HepG2 (cell line): ENCODE measurements around the gene TTLL8. TPM values are rescaled to one million over a fixed set of nuclear protein-coding genes. Genes with fewer than 3 reads are reported as not detected.

Experiments
- ARID2 ChIP-seq: sonication (generic); formaldehyde crosslinking; IDR thresholded peaks from 2 replicates; pipeline ENCODE4 v1.8.1; 2022; ENCODE audit warnings: mild to moderate bottlenecking, missing genetic modification reagents, borderline replicate concordance
- ARNT2 ChIP-seq: sonication (generic); formaldehyde crosslinking; IDR thresholded peaks from 2 replicates; pipeline ENCODE4 v1.8.0; 2022; ENCODE audit warnings: mild to moderate bottlenecking, low read depth, missing genetic modification reagents, moderate library complexity
- BORCS8-MEF2B ChIP-seq: sonication (generic); formaldehyde crosslinking; IDR thresholded peaks from 2 replicates; pipeline ENCODE4 v1.8.0; 2022; ENCODE audit warnings: mild to moderate bottlenecking, missing genetic modification reagents
- CBX2 ChIP-seq, 2 experiments: fragments of 200-600 bp in 1 of 2; sonication (generic); formaldehyde crosslinking in 1 of 2; IDR thresholded peaks; 2 replicates each; pipeline versions ENCODE4 v1.7.0 to v1.8.1; 2018 to 2022; ENCODE audit warnings: low read depth in 2 of 2, low read length in 1 of 2, mild to moderate bottlenecking in 1 of 2, missing genetic modification reagents in 1 of 2
- ELF4 ChIP-seq: sonication (generic); formaldehyde crosslinking; IDR thresholded peaks from 2 replicates; pipeline ENCODE4 v1.5.0; 2020; ENCODE audit warnings: missing genetic modification reagents, mild to moderate bottlenecking, moderate library complexity, borderline replicate concordance
- ERF ChIP-seq: IDR thresholded peaks from 2 replicates; pipeline ENCODE4 v1.6.1; 2018; ENCODE audit warnings: missing biosample characterization, missing genetic modification reagents
- FLYWCH1 ChIP-seq: sonication (generic); formaldehyde crosslinking; IDR thresholded peaks from 2 replicates; pipeline ENCODE4 v1.8.1; 2023; ENCODE audit warnings: mild to moderate bottlenecking, missing genetic modification reagents
- GABPB1 ChIP-seq: IDR thresholded peaks from 2 replicates; pipeline ENCODE4 v1.6.1; 2016; ENCODE audit warnings: mild to moderate bottlenecking, missing genetic modification reagents, moderate library complexity, missing compliant biosample characterization
- GZF1 ChIP-seq: sonication (generic); formaldehyde crosslinking; IDR thresholded peaks from 2 replicates; pipeline ENCODE4 v1.5.1; 2020; ENCODE audit warnings: mild to moderate bottlenecking, missing genetic modification reagents
- JDP2 ChIP-seq: sonication (generic); formaldehyde crosslinking; IDR thresholded peaks from 2 replicates; pipeline ENCODE4 v1.8.1; 2022; ENCODE audit warnings: missing genetic modification reagents, borderline replicate concordance
- MIER3 ChIP-seq: IDR thresholded peaks from 2 replicates; pipeline ENCODE4 v1.6.1; 2016; ENCODE audit warnings: missing compliant biosample characterization, borderline replicate concordance
- MYC ChIP-seq: sonication (generic); formaldehyde crosslinking; IDR thresholded peaks from 2 replicates; pipeline ENCODE4 v1.9.0; 2021; ENCODE audit warnings: missing genetic modification reagents, borderline replicate concordance
- MYNN ChIP-seq: sonication (generic); formaldehyde crosslinking; IDR thresholded peaks from 2 replicates; pipeline ENCODE4 v1.4.0; 2020; ENCODE audit warnings: mild to moderate bottlenecking, low read depth, missing genetic modification reagents
- NR2F6 ChIP-seq, 2 experiments: IDR thresholded peaks; 2 replicates each; pipeline ENCODE4 v1.6.1; 2016; ENCODE audit warnings: antibody characterized with exemption in 1 of 2, mild to moderate bottlenecking in 1 of 2
- SAFB2 ChIP-seq: sonication (generic); formaldehyde crosslinking; IDR thresholded peaks from 2 replicates; pipeline ENCODE4 v1.5.1; 2020; ENCODE audit warnings: missing genetic modification reagents, low read depth, mild to moderate bottlenecking, borderline replicate concordance
- SMAD3 ChIP-seq: sonication (generic); formaldehyde crosslinking; IDR thresholded peaks from 2 replicates; pipeline ENCODE4 v1.4.0; 2020; ENCODE audit warnings: missing genetic modification reagents
- SNAPC2 ChIP-seq: sonication (generic); formaldehyde crosslinking; IDR thresholded peaks from 2 replicates; pipeline ENCODE4 v1.8.1; 2022; ENCODE audit warnings: mild to moderate bottlenecking, missing genetic modification reagents
- SRSF4 ChIP-seq: fragments of 200-400 bp; formaldehyde crosslinking; IDR thresholded peaks from one replicate; pipeline ENCODE4 v1.6.1; 2018; ENCODE audit warnings: mild to moderate bottlenecking, low read depth, low read length, moderate library complexity; ENCODE audit not compliant: poor library complexity, severe bottlenecking
- ZBTB14 ChIP-seq: sonication (generic); formaldehyde crosslinking; IDR thresholded peaks from 2 replicates; pipeline ENCODE4 v1.4.0; 2020; ENCODE audit warnings: missing genetic modification reagents
- ZFP37 ChIP-seq: sonication (generic); formaldehyde crosslinking; IDR thresholded peaks from 2 replicates; pipeline ENCODE4 v1.4.0; 2020; ENCODE audit warnings: missing genetic modification reagents, borderline replicate concordance
- ZFYVE20 ChIP-seq: sonication (generic); formaldehyde crosslinking; IDR thresholded peaks from 2 replicates; pipeline ENCODE4 v1.8.0; 2023; ENCODE audit warnings: low read depth, mild to moderate bottlenecking, moderate library complexity, missing genetic modification reagents, borderline replicate concordance
- ZNF18 ChIP-seq: sonication (generic); formaldehyde crosslinking; IDR thresholded peaks from 2 replicates; pipeline ENCODE4 v1.8.0; 2022; ENCODE audit warnings: mild to moderate bottlenecking, missing genetic modification reagents; ENCODE audit not compliant: insufficient replicate concordance
- ZNF329 ChIP-seq: sonication (generic); formaldehyde crosslinking; IDR thresholded peaks from 2 replicates; pipeline ENCODE4 v1.9.0; 2021; ENCODE audit warnings: low read depth, mild to moderate bottlenecking, missing genetic modification reagents
- ZNF350 ChIP-seq: sonication (generic); formaldehyde crosslinking; IDR thresholded peaks from 2 replicates; pipeline ENCODE4 v1.4.0; 2020; ENCODE audit warnings: mild to moderate bottlenecking, low read depth, missing genetic modification reagents, borderline replicate concordance
- ZNF383 ChIP-seq: sonication (generic); formaldehyde crosslinking; IDR thresholded peaks from 2 replicates; pipeline ENCODE4 v1.4.0; 2020; ENCODE audit warnings: missing genetic modification reagents, mild to moderate bottlenecking, borderline replicate concordance
- polyA plus RNA-seq, 8 experiments: library from polyadenylated mRNA; depleted of rRNA in 3 of 8; stranded (reverse) in 7 of 8; unstranded in 1 of 8; fragments of >200 nt; fragmentation: Illumina TruSeq in 4 of 8; extraction: Trizol in 4 of 8; gene quantifications; 2 replicates each; pipeline versions ENCODE4 v1.2.1 to v1.2.3, GENCODE V29; 2011 to 2016; ENCODE audit warnings: low read depth in 4 of 8, missing spikeins in 1 of 8, mixed read lengths in 1 of 8; ENCODE audit not compliant: insufficient read depth in 1 of 8
- total RNA-seq, 5 experiments: library from RNA; depleted of rRNA; stranded (reverse); fragments of >200 nt; fragmentation: Illumina TruSeq; extraction: Trizol; gene quantifications; 2 replicates each; pipeline ENCODE4 v1.2.3, GENCODE V29; 2016; ENCODE audit warnings: low read depth in 1 of 5
- TF ChIP-seq, protein P1 (sequence below): sonication (generic); formaldehyde crosslinking; IDR thresholded peaks from 2 replicates; pipeline ENCODE4 v1.8.0; 2022; ENCODE audit warnings: missing genetic modification reagents, mild to moderate bottlenecking, borderline replicate concordance

The TTLL8 gene
- total and polyA plus RNA-seq, 2 of the 13 experiments (the other 11 are each of a cell fraction or from before 2014, with no cell fraction given): not detected

DNA sequence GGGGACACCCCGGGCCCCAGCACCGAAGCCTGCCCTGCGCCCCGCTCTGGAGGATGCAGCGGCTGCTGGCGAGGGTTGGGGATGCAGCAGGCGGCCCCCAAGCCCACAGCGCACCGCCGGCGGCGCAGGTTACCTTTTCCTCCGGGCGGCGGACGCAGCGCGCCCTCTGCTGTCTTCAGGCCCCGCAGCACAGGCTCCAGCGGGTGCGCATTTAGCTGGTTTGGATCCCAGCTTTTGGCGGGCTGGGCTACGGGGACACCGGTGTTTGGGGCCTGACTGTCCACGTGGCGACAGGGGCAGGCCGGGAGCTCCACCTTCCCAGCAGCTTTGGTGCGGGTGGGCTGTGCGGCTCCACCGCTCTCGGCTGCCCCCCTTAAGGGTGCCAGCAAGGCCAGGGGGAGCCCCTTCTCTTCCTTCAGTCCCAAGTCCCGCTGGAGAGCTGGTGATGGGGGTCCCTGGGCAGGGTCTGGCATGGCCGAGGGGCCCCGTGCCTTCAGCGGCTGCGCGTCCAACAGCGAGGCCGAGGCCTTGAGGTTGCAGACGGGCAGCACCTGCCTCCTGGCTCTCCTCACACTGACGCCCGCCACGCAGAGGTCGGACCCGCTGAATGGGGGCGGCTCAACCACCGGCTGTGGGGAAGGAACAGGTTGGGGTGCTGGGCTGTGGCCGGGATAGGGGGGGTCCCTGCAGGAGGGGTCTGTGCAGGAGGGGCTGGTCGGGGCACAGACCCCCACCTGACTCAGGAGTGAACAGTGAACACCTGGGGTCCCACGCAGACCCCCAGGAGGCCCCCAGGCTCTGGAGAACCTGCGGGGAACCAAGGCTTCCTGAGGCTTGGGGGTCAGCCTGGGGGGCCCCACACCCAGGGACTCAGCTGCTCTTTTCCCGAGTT is 27.6 kb downstream of the TTLL8 start (continued):
- TF ChIP-seq JDP2 (CRISPR knock-in tag): no peak
- TF ChIP-seq MIER3 (CRISPR knock-in tag): no peak
- no peak for TF ChIP-seq ZNF329 (CRISPR knock-in tag)
- no peak for TF ChIP-seq NR2F6 (IDR thresholded peaks at IDR 0.05)
- TF ChIP-seq NR2F6 (CRISPR knock-in tag; IDR thresholded peaks at IDR 0.05): no peak
- TF ChIP-seq ERF (CRISPR knock-in tag): no peak
- no peak; the same call in 1 of the 2 replicates for TF ChIP-seq ZNF350
- no peak for TF ChIP-seq MYNN (CRISPR knock-in tag)
- no peak for TF ChIP-seq ZBTB14
- TF ChIP-seq MYC: no peak
- TF ChIP-seq SMAD3 (CRISPR knock-in tag): no peak
- TF ChIP-seq GZF1: no peak
- TF ChIP-seq BORCS8-MEF2B: 0 out of 2 replicates have a peak, but pooled peaks have one; percentile 30
- TF ChIP-seq CBX2 (IDR thresholded peaks at IDR 0.05; ENCODE audit: low read depth, low read length): no peak
- TF ChIP-seq CBX2 (CRISPR knock-in tag; IDR thresholded peaks at IDR 0.05; ENCODE audit: low read depth): no peak
- TF ChIP-seq ARNT2 (CRISPR knock-in tag): peak; percentile 76
- TF ChIP-seq FLYWCH1 (CRISPR knock-in tag): no peak
- no peak for TF ChIP-seq SNAPC2
- TF ChIP-seq ZNF18 (CRISPR knock-in tag): no peak
- peak; percentile 44; the same call in 1 of the 2 replicates for TF ChIP-seq GABPB1 (CRISPR knock-in tag)
- TF ChIP-seq ARID2 (CRISPR knock-in tag): no peak
- TF ChIP-seq SAFB2 (CRISPR knock-in tag): no peak
- TF ChIP-seq, protein P1, sequence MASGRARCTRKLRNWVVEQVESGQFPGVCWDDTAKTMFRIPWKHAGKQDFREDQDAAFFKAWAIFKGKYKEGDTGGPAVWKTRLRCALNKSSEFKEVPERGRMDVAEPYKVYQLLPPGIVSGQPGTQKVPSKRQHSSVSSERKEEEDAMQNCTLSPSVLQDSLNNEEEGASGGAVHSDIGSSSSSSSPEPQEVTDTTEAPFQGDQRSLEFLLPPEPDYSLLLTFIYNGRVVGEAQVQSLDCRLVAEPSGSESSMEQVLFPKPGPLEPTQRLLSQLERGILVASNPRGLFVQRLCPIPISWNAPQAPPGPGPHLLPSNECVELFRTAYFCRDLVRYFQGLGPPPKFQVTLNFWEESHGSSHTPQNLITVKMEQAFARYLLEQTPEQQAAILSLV (CRISPR knock-in tag): no peak; the same call in 1 of the 2 replicates
- no peak for TF ChIP-seq SRSF4
- TF ChIP-seq ELF4 (CRISPR knock-in tag): no peak
- TF ChIP-seq ZNF383 (CRISPR knock-in tag): no peak
- TF ChIP-seq ZFYVE20: no peak
- TF ChIP-seq ZFP37: no peak
